MCF 10A (cell line): Measurements from ENCODE around the gene NET1. TPM values are rescaled to one million over a fixed set of nuclear protein-coding genes. Genes with fewer than 3 reads are reported as not detected.

Experiments
- BruUV-seq: library from RNA; stranded (reverse); fragments of 400-500 nt; replicated peaks from 2 replicates; lab custom pipeline; 2021; lab: Mats Ljungman, UMichigan
- CTCF ChIA-PET: fragments of 300-600 bp; sonication (Branson Sonifier 250); formaldehyde crosslinking; extraction: SDS; loops from one replicate; lab custom pipeline; 2021; ENCODE audit warnings: antibody characterized with exemption, inconsistent platforms; lab: Yijun Ruan, JAX
- POLR2A ChIA-PET: fragments of 300-600, 350-650 bp; sonication (Branson Sonifier 250); formaldehyde crosslinking; extraction: SDS; loops from one replicate; lab custom pipeline; 2020; ENCODE audit warnings: antibody characterized with exemption, inconsistent platforms; lab: Yijun Ruan, JAX
- DNase-seq: peaks from one replicate; pipeline ENCODE4 v3.0.0-alpha.2; 2018; ENCODE audit not compliant: unreplicated experiment
- H3K27ac Mint-ChIP-seq: one replicate; pipeline ENCODE4 v1.8.0; 2022; ENCODE audit warnings: mild to moderate bottlenecking, low read depth, mixed read lengths; ENCODE audit not compliant: unreplicated experiment
- H3K27me3 Mint-ChIP-seq: one replicate; pipeline ENCODE4 v1.8.0; 2022; ENCODE audit warnings: mixed read lengths; ENCODE audit not compliant: insufficient read depth, unreplicated experiment
- H3K36me3 Mint-ChIP-seq: one replicate; pipeline ENCODE4 v1.8.0; 2022; ENCODE audit warnings: mild to moderate bottlenecking, moderate library complexity, mixed read lengths; ENCODE audit not compliant: insufficient read depth, unreplicated experiment
- H3K4me1 Mint-ChIP-seq: one replicate; pipeline ENCODE4 v1.8.0; 2022; ENCODE audit warnings: mixed read lengths; ENCODE audit not compliant: insufficient read depth, unreplicated experiment
- H3K4me3 Mint-ChIP-seq: one replicate; pipeline ENCODE4 v1.8.0; 2022; ENCODE audit warnings: mild to moderate bottlenecking, moderate library complexity, mixed read lengths; ENCODE audit not compliant: unreplicated experiment
- H3K9me3 Mint-ChIP-seq: one replicate; pipeline ENCODE4 v1.8.0; 2022; ENCODE audit warnings: mixed read lengths; ENCODE audit not compliant: unreplicated experiment
- intact Hi-C: fragments of 100-400 bp; cut with micrococcal nuclease; formaldehyde crosslinking; loops from 2 replicates; pipeline ENCODE4 v1.14.1; 2022
- total RNA-seq: library from RNA; stranded (reverse); gene quantifications from 2 replicates; pipeline ENCODE4 v1.2.3, GENCODE V29; 2022
- TF ChIP-seq, protein P1 (sequence below): fragments of 200-600 bp; IDR thresholded peaks from one replicate; pipeline ENCODE4 v1.8.0; 2022; ENCODE audit warnings: antibody characterized with exemption, mild to moderate bottlenecking; ENCODE audit not compliant: unreplicated experiment

The NET1 gene
- total RNA-seq, 1 experiment from 2014 or later = 40.3 TPM

DNA sequence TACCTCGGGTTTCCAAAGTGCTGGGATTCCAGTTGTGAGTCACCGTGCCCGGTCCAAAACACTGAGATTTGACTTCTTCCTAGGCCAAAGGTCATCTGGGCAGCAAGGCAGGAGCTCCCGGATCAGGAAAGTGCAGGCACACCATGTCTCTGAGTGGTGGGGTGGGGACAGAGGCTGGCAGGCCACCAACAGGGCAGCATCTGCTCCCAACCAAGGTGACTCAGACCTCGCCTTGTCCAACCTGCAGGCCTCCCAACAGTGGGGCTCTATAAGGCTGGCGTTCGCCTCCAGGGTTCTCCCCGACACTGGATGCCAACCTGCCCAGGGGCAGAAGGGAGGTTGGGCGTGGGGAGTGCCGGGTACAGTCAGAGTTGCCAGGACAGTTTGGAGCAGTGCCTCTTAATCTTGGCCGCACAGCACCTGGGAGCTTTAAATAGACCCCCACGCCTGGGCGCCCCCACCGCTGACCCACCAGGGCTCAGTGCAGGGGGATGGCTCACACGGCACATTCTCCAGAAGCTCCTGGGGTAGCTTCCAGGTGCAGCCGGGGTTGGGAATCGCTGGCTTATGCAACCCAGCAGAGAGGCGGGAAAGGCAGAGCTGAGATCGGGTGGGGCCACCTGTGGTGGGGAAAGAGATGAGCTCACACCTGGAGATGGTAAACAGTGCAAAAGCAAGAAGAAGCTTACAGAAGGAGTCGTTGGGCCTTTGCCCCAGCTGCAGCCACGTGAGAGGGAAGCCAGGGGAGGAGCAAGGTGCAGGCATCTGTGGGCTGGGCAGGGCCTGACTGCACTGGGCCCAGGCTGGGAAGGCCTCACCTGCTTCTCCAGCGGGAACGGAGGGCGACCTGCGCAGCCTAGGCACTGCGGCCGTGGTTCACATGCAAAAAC, 76.2 kb downstream of the NET1 start:
- ChIA-PET POLR2A (interaction anchor here (0.5 to 3.6 kb wide), 32 partner anchors 14 to 619 kb away, joined by 3 to 63 read pairs (median 8); partner anchors contain the start of gene CALML3), CTCF (interaction anchor here (0.6 to 2.2 kb wide), 8 partner anchors 14 to 672 kb away, joined by 3 to 11 read pairs (median 3); no protein-coding TSS in a partner anchor)
- DNase-seq = peak; percentile 93
- Mint-ChIP-seq H3K4me3 (peak overlapping the region; percentile 57), H3K27me3 (no peaks in the 10 kb centered on the region), H3K27ac (peak overlapping the region; percentile 94), H3K9me3 (no peaks in the 10 kb centered on the region), H3K36me3 (peaks cover 9% of the 10 kb centered on the region), H3K4me1 (peaks cover 14% of the 10 kb centered on the region)
- intact Hi-C loops = loop anchor here (1.0 kb wide), 2 partner anchors 46 to 135 kb away; no protein-coding TSS in a partner anchor
- no TSS peak for BruUV-seq
- TF ChIP-seq, protein P1, sequence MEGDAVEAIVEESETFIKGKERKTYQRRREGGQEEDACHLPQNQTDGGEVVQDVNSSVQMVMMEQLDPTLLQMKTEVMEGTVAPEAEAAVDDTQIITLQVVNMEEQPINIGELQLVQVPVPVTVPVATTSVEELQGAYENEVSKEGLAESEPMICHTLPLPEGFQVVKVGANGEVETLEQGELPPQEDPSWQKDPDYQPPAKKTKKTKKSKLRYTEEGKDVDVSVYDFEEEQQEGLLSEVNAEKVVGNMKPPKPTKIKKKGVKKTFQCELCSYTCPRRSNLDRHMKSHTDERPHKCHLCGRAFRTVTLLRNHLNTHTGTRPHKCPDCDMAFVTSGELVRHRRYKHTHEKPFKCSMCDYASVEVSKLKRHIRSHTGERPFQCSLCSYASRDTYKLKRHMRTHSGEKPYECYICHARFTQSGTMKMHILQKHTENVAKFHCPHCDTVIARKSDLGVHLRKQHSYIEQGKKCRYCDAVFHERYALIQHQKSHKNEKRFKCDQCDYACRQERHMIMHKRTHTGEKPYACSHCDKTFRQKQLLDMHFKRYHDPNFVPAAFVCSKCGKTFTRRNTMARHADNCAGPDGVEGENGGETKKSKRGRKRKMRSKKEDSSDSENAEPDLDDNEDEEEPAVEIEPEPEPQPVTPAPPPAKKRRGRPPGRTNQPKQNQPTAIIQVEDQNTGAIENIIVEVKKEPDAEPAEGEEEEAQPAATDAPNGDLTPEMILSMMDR = no peak

DNA sequence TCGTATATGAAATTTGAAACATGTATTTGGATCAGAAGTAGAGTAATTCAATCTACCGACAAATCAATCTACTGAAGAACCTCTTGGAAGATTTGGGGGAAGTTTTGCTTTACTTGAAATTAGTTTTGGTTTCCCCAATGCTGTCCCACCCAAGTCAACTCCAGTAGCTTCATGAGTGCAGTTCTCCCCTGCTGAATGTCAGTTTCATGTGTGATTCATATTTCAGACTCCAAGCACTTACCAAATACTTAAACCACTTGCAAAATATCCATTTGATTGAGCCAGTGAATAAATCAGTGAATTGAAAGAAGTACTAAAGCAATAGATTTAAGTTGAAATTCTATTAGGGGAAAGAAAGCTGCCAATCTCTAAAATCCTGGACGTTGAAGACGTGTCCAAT, 77.7 kb downstream of the NET1 start:
- ChIA-PET POLR2A (interaction anchor here (0.8 to 3.6 kb wide), 9 partner anchors 11 to 139 kb away, joined by 3 to 63 read pairs (median 20); no protein-coding TSS in a partner anchor), CTCF (interaction anchor here (0.8 kb wide), 1 partner anchor 132 kb away, joined by 4 read pairs; no protein-coding TSS in a partner anchor)
- Mint-ChIP-seq H3K27ac (no peak overlapping the region), H3K4me1 (peaks cover 14% of the 10 kb centered on the region), H3K4me3 (no peak overlapping the region), H3K9me3 (no peaks in the 10 kb centered on the region), H3K27me3 (no peaks in the 10 kb centered on the region), H3K36me3 (peaks cover 9% of the 10 kb centered on the region)
- no peak for DNase-seq
- TF ChIP-seq, protein P1 = no peak
- intact Hi-C loops = no loop called here
- no TSS peak for BruUV-seq

DNA sequence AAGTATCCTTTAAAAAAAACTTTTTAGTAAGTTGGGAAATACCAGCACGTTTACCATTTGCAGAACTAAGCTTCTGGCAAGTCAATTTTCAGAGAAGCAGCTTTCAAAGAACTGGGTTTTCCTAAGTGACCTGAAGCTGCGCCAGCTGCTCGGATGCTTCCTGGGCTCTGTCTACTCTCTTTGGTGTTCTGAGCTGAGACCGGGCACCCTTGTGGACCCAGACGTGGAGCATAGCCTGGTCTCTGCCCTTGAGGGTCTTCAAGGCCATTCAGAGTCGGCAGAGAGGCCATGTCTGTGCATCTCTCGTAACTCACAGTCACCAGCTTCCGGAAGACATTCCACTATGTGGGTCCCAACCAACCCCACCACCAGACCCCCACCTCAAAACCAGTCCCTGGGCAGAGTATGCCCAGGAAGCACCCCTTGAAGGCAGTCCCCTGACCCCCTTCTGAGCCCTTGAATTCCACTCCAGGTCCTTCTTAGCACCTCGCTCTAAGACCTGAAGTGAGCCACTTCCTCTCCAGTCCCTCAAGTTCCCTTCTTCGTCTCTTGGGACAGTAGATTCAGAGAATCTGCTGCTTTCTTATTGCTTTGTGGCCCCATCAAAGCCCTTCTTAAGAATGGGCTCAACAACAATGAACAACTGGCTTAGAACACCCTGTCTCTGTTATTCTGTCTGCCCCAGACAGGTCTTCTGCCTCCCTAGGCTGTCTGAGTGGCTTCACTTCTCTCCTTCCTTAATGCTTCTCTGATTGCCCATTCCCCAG, 78.5 kb downstream of the NET1 start:
- no TSS peak for BruUV-seq
- peaks cover 14% of the 10 kb centered on the region for H3K4me1 Mint-ChIP-seq
- CTCF ChIA-PET = interaction anchor here (0.8 kb wide), 1 partner anchor 132 kb away, joined by 4 read pairs; no protein-coding TSS in a partner anchor
- H3K4me3 Mint-ChIP-seq = no peak overlapping the region
- H3K27me3 Mint-ChIP-seq = no peaks in the 10 kb centered on the region
- H3K9me3 Mint-ChIP-seq = no peaks in the 10 kb centered on the region
- TF ChIP-seq, protein P1 = no peak
- intact Hi-C loops = no loop called here
- H3K27ac Mint-ChIP-seq = no peak overlapping the region
- POLR2A ChIA-PET = interaction anchor here (0.8 to 3.6 kb wide), 8 partner anchors 10 to 123 kb away, joined by 3 to 63 read pairs (median 24); no protein-coding TSS in a partner anchor
- DNase-seq = no peak
- H3K36me3 Mint-ChIP-seq = peaks cover 9% of the 10 kb centered on the region
